K562 (cell line): ENCODE data around the gene TBC1D5. TPM values are rescaled to one million over a fixed set of nuclear protein-coding genes. Genes with fewer than 3 reads are reported as not detected.

Source experiments
- BRCA1 ChIP-seq, 2 experiments: fragments of 450-650 bp in 1 of 2; sonication (generic) in 1 of 2; formaldehyde crosslinking in 1 of 2; IDR thresholded peaks; 2 replicates each; pipeline versions ENCODE4 v1.5.0 to v1.6.1; 2017 to 2020; ENCODE audit warnings: mild to moderate bottlenecking in 1 of 2, missing genetic modification reagents in 1 of 2
- CEBPG ChIP-seq, 3 experiments: fragments of 200-800 bp in 1 of 3; sonication (Bioruptor generic) in 1 of 3; sonication (generic) in 1 of 3; formaldehyde crosslinking in 1 of 3; IDR thresholded peaks in 2 of 3; conservative IDR thresholded peaks in 1 of 3; 2 replicates each; pipeline versions ENCODE4 v1.6.1 to v1.8.0; 2016 to 2022; ENCODE audit warnings: missing compliant biosample characterization in 2 of 3, missing genetic modification characterization in 2 of 3, mild to moderate bottlenecking in 1 of 3, missing genetic modification reagents in 1 of 3
- EP400 ChIP-seq: fragments of 450-650 bp; IDR thresholded peaks from 2 replicates; pipeline ENCODE4 v1.6.1; 2017; ENCODE audit warnings: antibody characterized with exemption, mild to moderate bottlenecking, moderate library complexity
- HNRNPL ChIP-seq: fragments of 200-400 bp; formaldehyde crosslinking; IDR thresholded peaks from 2 replicates; pipeline ENCODE4 v1.6.1; 2017; ENCODE audit warnings: low read depth, mild to moderate bottlenecking, low read length
- MAZ ChIP-seq, 2 experiments: fragments of 450-650 bp in 1 of 2; sonication (generic) in 1 of 2; formaldehyde crosslinking; IDR thresholded peaks in 1 of 2; conservative IDR thresholded peaks in 1 of 2; 2 replicates each; pipeline versions ENCODE4 v1.4.0 to v1.5.0; 2020; ENCODE audit warnings: mild to moderate bottlenecking in 1 of 2, missing genetic modification reagents in 1 of 2
- MTA3 ChIP-seq: fragments of 450-650 bp; formaldehyde crosslinking; IDR thresholded peaks from 2 replicates; pipeline ENCODE4 v1.6.1; 2017; ENCODE audit warnings: mild to moderate bottlenecking, borderline replicate concordance
- NBN ChIP-seq: fragments of 450-650 bp; IDR thresholded peaks from 2 replicates; pipeline ENCODE4 v1.6.1; 2016; ENCODE audit warnings: low read depth, mild to moderate bottlenecking
- PHB ChIP-seq: fragments of 250-450 bp; sonication (Bioruptor Pico); IDR thresholded peaks from 2 replicates; pipeline ENCODE4 v1.5.0; 2021
- SMAD2 ChIP-seq: fragments of 150-350 bp; IDR thresholded peaks from 2 replicates; pipeline ENCODE4 v1.6.1; 2014; ENCODE audit warnings: low read depth, mild to moderate bottlenecking, low read length
- TEAD4 ChIP-seq, 2 experiments: sonication (generic) in 1 of 2; formaldehyde crosslinking in 1 of 2; IDR thresholded peaks; 2 replicates each; pipeline versions ENCODE4 v1.6.1 to v1.8.0; 2012 to 2022; ENCODE audit warnings: borderline replicate concordance in 1 of 2, inconsistent platforms in 1 of 2, low read length in 1 of 2, mild to moderate bottlenecking in 1 of 2, missing genetic modification reagents in 1 of 2
- TGIF2 ChIP-seq: sonication (generic); formaldehyde crosslinking; IDR thresholded peaks from 2 replicates; pipeline ENCODE4 v1.8.1; 2022; ENCODE audit warnings: mild to moderate bottlenecking, missing genetic modification reagents, moderate library complexity
- ZFX ChIP-seq: sonication (generic); formaldehyde crosslinking; IDR thresholded peaks from 2 replicates; pipeline ENCODE4 v1.8.0; 2022; ENCODE audit warnings: mild to moderate bottlenecking, missing genetic modification reagents, moderate library complexity
- ZNF133 ChIP-seq: fragments of 250-450 bp; sonication (Bioruptor Pico); IDR thresholded peaks from 2 replicates; pipeline ENCODE4 v1.4.0; 2020; ENCODE audit warnings: mild to moderate bottlenecking
- ZNF174 ChIP-seq: fragments of 250-450 bp; sonication (Bioruptor Pico); IDR thresholded peaks from 2 replicates; pipeline ENCODE4 v1.4.0; 2020; ENCODE audit warnings: mild to moderate bottlenecking
- ZNF311 ChIP-seq: fragments of 250-450 bp; sonication (Bioruptor Pico); IDR thresholded peaks from 2 replicates; pipeline ENCODE4 v1.4.0; 2020; ENCODE audit warnings: mild to moderate bottlenecking, moderate library complexity
- polyA plus RNA-seq, 8 experiments: library from polyadenylated mRNA; depleted of rRNA in 4 of 8; stranded (reverse) in 5 of 8; unstranded in 3 of 8; fragments of >200 nt; fragmentation: Nextera tagmentation in 2 of 8; fragmentation: Illumina TruSeq in 1 of 8; extraction: Ambion mirVana in 2 of 8; extraction: Trizol in 1 of 8; gene quantifications; 2 replicates each; pipeline versions ENCODE4 v1.2.1 to v1.2.3, GENCODE V29; 2011 to 2014; ENCODE audit warnings: inconsistent platforms in 1 of 8, missing spikeins in 1 of 8
- total RNA-seq, 7 experiments: library from RNA; depleted of rRNA in 6 of 7; stranded (reverse); fragments of >200 nt in 6 of 7; fragmentation: Illumina TruSeq in 2 of 7; extraction: Trizol in 2 of 7; gene quantifications; 2 replicates each; pipeline versions ENCODE4 v1.2.1 to v1.2.3, GENCODE V29; 2011 to 2021; ENCODE audit warnings: low replicate concordance in 1 of 7
- TF ChIP-seq, protein P1 (sequence below): sonication (generic); formaldehyde crosslinking; IDR thresholded peaks from 2 replicates; pipeline ENCODE4 v1.8.0; 2023; ENCODE audit warnings: missing genetic modification reagents, mild to moderate bottlenecking, borderline replicate concordance
- TF ChIP-seq, protein P2 (sequence below): fragments of 250-450 bp; sonication (Bioruptor Pico); IDR thresholded peaks from 2 replicates; pipeline ENCODE4 v1.8.0; 2022; ENCODE audit warnings: inconsistent platforms, mild to moderate bottlenecking, moderate library complexity, borderline replicate concordance
- TF ChIP-seq, protein P3 (sequence below), 2 experiments: fragments of 250-450 bp in 1 of 2; fragments of 450-650 bp in 1 of 2; sonication (Bioruptor Pico) in 1 of 2; IDR thresholded peaks; 2 replicates each; pipeline versions ENCODE4 v1.6.1 to v1.8.0; 2016 to 2021; ENCODE audit warnings: mild to moderate bottlenecking in 2 of 2, moderate library complexity in 2 of 2, missing compliant biosample characterization in 1 of 2, missing genetic modification characterization in 1 of 2

TBC1D5 gene
- total and polyA plus RNA-seq, 9 of the 15 experiments (the other 6 are each of a cell fraction or from before 2014, with no cell fraction given), result 2.9 to 38.1 (median 25.6) TPM

GRCh38 chr3:17742102-17742879 lies at the start of gene TBC1D5 (continued):
- TF ChIP-seq ZNF311 (CRISPR knock-in tag), result peak; percentile 48; the same call in 1 of the 2 replicates
- TF ChIP-seq, protein P1, sequence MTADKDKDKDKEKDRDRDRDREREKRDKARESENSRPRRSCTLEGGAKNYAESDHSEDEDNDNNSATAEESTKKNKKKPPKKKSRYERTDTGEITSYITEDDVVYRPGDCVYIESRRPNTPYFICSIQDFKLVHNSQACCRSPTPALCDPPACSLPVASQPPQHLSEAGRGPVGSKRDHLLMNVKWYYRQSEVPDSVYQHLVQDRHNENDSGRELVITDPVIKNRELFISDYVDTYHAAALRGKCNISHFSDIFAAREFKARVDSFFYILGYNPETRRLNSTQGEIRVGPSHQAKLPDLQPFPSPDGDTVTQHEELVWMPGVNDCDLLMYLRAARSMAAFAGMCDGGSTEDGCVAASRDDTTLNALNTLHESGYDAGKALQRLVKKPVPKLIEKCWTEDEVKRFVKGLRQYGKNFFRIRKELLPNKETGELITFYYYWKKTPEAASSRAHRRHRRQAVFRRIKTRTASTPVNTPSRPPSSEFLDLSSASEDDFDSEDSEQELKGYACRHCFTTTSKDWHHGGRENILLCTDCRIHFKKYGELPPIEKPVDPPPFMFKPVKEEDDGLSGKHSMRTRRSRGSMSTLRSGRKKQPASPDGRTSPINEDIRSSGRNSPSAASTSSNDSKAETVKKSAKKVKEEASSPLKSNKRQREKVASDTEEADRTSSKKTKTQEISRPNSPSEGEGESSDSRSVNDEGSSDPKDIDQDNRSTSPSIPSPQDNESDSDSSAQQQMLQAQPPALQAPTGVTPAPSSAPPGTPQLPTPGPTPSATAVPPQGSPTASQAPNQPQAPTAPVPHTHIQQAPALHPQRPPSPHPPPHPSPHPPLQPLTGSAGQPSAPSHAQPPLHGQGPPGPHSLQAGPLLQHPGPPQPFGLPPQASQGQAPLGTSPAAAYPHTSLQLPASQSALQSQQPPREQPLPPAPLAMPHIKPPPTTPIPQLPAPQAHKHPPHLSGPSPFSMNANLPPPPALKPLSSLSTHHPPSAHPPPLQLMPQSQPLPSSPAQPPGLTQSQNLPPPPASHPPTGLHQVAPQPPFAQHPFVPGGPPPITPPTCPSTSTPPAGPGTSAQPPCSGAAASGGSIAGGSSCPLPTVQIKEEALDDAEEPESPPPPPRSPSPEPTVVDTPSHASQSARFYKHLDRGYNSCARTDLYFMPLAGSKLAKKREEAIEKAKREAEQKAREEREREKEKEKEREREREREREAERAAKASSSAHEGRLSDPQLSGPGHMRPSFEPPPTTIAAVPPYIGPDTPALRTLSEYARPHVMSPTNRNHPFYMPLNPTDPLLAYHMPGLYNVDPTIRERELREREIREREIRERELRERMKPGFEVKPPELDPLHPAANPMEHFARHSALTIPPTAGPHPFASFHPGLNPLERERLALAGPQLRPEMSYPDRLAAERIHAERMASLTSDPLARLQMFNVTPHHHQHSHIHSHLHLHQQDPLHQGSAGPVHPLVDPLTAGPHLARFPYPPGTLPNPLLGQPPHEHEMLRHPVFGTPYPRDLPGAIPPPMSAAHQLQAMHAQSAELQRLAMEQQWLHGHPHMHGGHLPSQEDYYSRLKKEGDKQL (CRISPR knock-in tag), result 0 out of 2 replicates have a peak, but pooled peaks have one; percentile 91
- TF ChIP-seq NBN, result peak; percentile 75
- TF ChIP-seq HNRNPL, result peak; percentile 61; the same call in 1 of the 2 replicates
- TF ChIP-seq ZNF133 (CRISPR knock-in tag), result peak; percentile 75; the same call in 1 of the 2 replicates
- 0 out of 2 replicates have a peak, but pooled peaks have one; percentile 83 for TF ChIP-seq TGIF2 (CRISPR knock-in tag)
- peak; percentile 60 for TF ChIP-seq CEBPG (CRISPR knock-in tag; IDR thresholded peaks at IDR 0.05)
- no peak for TF ChIP-seq CEBPG (tag; conservative IDR thresholded peaks at IDR 0.05 in 1 of 2, IDR thresholded peaks at IDR 0.05 in 1 of 2)
- 0 out of 2 replicates have a peak, but pooled peaks have one; percentile 22 for TF ChIP-seq TEAD4 (IDR thresholded peaks at IDR 0.05; ENCODE audit: low read length)
- peak; percentile 81; the same call in 1 of the 2 replicates for TF ChIP-seq TEAD4 (CRISPR knock-in tag; IDR thresholded peaks at IDR 0.05; ENCODE audit: borderline replicate concordance)
- TF ChIP-seq, protein P2, sequence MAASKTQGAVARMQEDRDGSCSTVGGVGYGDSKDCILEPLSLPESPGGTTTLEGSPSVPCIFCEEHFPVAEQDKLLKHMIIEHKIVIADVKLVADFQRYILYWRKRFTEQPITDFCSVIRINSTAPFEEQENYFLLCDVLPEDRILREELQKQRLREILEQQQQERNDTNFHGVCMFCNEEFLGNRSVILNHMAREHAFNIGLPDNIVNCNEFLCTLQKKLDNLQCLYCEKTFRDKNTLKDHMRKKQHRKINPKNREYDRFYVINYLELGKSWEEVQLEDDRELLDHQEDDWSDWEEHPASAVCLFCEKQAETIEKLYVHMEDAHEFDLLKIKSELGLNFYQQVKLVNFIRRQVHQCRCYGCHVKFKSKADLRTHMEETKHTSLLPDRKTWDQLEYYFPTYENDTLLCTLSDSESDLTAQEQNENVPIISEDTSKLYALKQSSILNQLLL (CRISPR knock-in tag), result no peak
- peak; percentile 78; the same call in 1 of the 2 replicates for TF ChIP-seq ZNF174 (CRISPR knock-in tag)
- peak; percentile 93 to 99 for TF ChIP-seq MAZ (CRISPR knock-in tag; conservative IDR thresholded peaks at IDR 0.05 in 1 of 2, IDR thresholded peaks at IDR 0.05 in 1 of 2)
- peak; percentile 79; the same call in 1 of the 2 replicates for TF ChIP-seq MTA3
- TF ChIP-seq BRCA1 (IDR thresholded peaks at IDR 0.05), result no peak
- TF ChIP-seq BRCA1 (CRISPR knock-in tag; IDR thresholded peaks at IDR 0.05), result no peak
- TF ChIP-seq, protein P3, sequence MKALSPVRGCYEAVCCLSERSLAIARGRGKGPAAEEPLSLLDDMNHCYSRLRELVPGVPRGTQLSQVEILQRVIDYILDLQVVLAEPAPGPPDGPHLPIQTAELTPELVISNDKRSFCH (CRISPR knock-in tag; IDR thresholded peaks at IDR 0.05), result no peak
- TF ChIP-seq, protein P3 (tag; IDR thresholded peaks at IDR 0.05), result peak; percentile 71; the same call in 1 of the 2 replicates
- TF ChIP-seq PHB (CRISPR knock-in tag), result no peak
- TF ChIP-seq EP400, result peak; percentile 82; the same call in 1 of the 2 replicates
- TF ChIP-seq ZFX, result peak; percentile 93
- no peak for TF ChIP-seq SMAD2
